Measurements from ENCODE around the gene MAGEA11.

- TF ChIP-seq CTCF (conservative IDR thresholded peaks at IDR 0.05; ENCODE audit: low read length) (no peak), EZH2phosphoT487 (IDR thresholded peaks at IDR 0.05; ENCODE audit: borderline replicate concordance) (no peak)
These were observed 6.9 kb downstream of the MAGEA11 start for GRCh38 chrX:149718757-149719156.
